ENCODE measurements around the gene COMMD3. TPM values are rescaled to one million over a fixed set of nuclear protein-coding genes. Genes with fewer than 3 reads are reported as not detected.

The COMMD3 gene
- total and polyA plus RNA-seq, 2 donors (not counting 3 experiments of a cell fraction or from before 2014, with no cell fraction given), result 22.5 to 48.9 TPM

GRCh38 chr10:22310928-22311327, 5.3 kb upstream of the COMMD3 start:
- ChIA-PET CTCF (no interaction called here), POLR2A (no interaction called here)
- DNase-seq (ENCODE audit: low read depth, low spot score), result no peak
- Histone ChIP-seq H3K9me1 (replicated peaks; ENCODE audit: control insufficient read depth, extremely low read depth, insufficient read depth, low read length) (no peaks in the 10 kb centered on the region), H3K9ac (replicated peaks; ENCODE audit: extremely low read depth, insufficient read depth, low read length) (no peak overlapping the region), H4K20me1 (replicated peaks; ENCODE audit: control insufficient read depth, extremely low read depth, insufficient read depth, low read length) (no peaks in the 10 kb centered on the region), H3K36me3 (ENCODE audit: control insufficient read depth in 2 of 2, extremely low read depth in 1 of 2, insufficient read depth in 2 of 2, low read length in 2 of 2) (no peaks in the 10 kb centered on the region), H3K4me2 (ENCODE audit: insufficient read depth, low read length) (no peak overlapping the region), H3K9me3 (replicated peaks; ENCODE audit: control insufficient read depth, insufficient read depth, low read length) (no peaks in the 10 kb centered on the region), H3K27me3 (ENCODE audit: control insufficient read depth in 2 of 2, insufficient read depth in 2 of 2, low read length in 2 of 2) (no peaks in the 10 kb centered on the region), H3K27ac (ENCODE audit: insufficient read depth, low read depth, low read length) (no peak overlapping the region), H3K4me3 (replicated peaks in 1 of 3; ENCODE audit: insufficient read depth in 1 of 3, low read depth in 1 of 3, low read length in 3 of 3) (no peak overlapping the region), H3K79me2 (ENCODE audit: control insufficient read depth, insufficient read depth, low read length) (no peaks in the 10 kb centered on the region), H3K4me1 (ENCODE audit: control insufficient read depth, extremely low read depth, insufficient read depth, low read length) (peaks cover 4% of the 10 kb centered on the region), H2AFZ (ENCODE audit: low read depth, low read length) (no peak overlapping the region)
- intact Hi-C loops (cut with micrococcal nuclease) (loop anchor here (10.0 kb wide), 1 partner anchor 404 kb away; the partner anchor contains the start of gene PIP4K2A), dilution Hi-C loops (cut with MboI; ENCODE audit: extremely low pct_ligation_motif_present, low sequenced_read_pairs) (no loop called here)
- no peak for FAIRE-seq
- TF ChIP-seq, protein P1, sequence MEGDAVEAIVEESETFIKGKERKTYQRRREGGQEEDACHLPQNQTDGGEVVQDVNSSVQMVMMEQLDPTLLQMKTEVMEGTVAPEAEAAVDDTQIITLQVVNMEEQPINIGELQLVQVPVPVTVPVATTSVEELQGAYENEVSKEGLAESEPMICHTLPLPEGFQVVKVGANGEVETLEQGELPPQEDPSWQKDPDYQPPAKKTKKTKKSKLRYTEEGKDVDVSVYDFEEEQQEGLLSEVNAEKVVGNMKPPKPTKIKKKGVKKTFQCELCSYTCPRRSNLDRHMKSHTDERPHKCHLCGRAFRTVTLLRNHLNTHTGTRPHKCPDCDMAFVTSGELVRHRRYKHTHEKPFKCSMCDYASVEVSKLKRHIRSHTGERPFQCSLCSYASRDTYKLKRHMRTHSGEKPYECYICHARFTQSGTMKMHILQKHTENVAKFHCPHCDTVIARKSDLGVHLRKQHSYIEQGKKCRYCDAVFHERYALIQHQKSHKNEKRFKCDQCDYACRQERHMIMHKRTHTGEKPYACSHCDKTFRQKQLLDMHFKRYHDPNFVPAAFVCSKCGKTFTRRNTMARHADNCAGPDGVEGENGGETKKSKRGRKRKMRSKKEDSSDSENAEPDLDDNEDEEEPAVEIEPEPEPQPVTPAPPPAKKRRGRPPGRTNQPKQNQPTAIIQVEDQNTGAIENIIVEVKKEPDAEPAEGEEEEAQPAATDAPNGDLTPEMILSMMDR (IDR thresholded peaks at IDR 0.05; ENCODE audit: extremely low read depth in 1 of 2, insufficient read depth in 1 of 2, low read depth in 1 of 2, low read length in 2 of 2), result no peak
- BruUV-seq (replicated peaks), result no TSS peak

DNA sequence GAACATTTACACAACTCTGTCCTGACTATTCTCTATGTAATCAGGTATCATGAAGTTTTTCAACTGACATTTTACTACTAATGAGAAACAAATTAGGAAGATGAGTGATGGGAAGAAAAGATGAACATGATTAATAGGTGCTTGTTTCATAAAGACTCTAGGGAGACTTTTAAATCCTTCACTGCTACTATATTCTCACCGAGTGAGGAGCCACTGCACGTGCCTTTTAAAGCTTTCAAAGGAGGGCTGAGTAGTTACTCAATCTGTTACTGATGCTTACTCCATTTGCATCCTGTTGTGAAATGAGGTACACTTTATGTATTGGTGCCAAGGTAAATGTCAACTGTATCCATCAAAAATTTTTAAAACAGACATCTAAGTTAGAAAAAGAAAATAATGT, 1.3 kb upstream of the COMMD3 start:
- no peaks in the 10 kb centered on the region for H3K79me2 ChIP-seq (ENCODE audit: control insufficient read depth, insufficient read depth, low read length)
- H3K9me3 ChIP-seq (replicated peaks; ENCODE audit: control insufficient read depth, insufficient read depth, low read length), result no peaks in the 10 kb centered on the region
- DNase-seq (ENCODE audit: low read depth, low spot score), result no peak
- H4K20me1 ChIP-seq (replicated peaks; ENCODE audit: control insufficient read depth, extremely low read depth, insufficient read depth, low read length), result no peaks in the 10 kb centered on the region
- intact Hi-C loops (cut with micrococcal nuclease), result loop anchor here (2.0 to 10.0 kb wide), 4 partner anchors 308 to 818 kb away; partner anchors contain the start of genes MSRB2 and PIP4K2A
- peaks cover 13% of the 10 kb centered on the region for H3K4me1 ChIP-seq (ENCODE audit: control insufficient read depth, extremely low read depth, insufficient read depth, low read length)
- no peak for FAIRE-seq
- no peak overlapping the region for H3K27ac ChIP-seq (ENCODE audit: insufficient read depth, low read depth, low read length)
- no peaks in the 10 kb centered on the region for H3K27me3 ChIP-seq (ENCODE audit: control insufficient read depth in 2 of 2, insufficient read depth in 2 of 2, low read length in 2 of 2)
- no peaks in the 10 kb centered on the region for H3K9me1 ChIP-seq (replicated peaks; ENCODE audit: control insufficient read depth, extremely low read depth, insufficient read depth, low read length)
- H3K4me3 ChIP-seq (replicated peaks in 1 of 3; ENCODE audit: insufficient read depth in 1 of 3, low read depth in 1 of 3, low read length in 3 of 3), result no peak overlapping the region
- H3K36me3 ChIP-seq (ENCODE audit: control insufficient read depth in 2 of 2, extremely low read depth in 1 of 2, insufficient read depth in 2 of 2, low read length in 2 of 2), result no peaks in the 10 kb centered on the region
- H3K9ac ChIP-seq (replicated peaks; ENCODE audit: extremely low read depth, insufficient read depth, low read length), result no peak overlapping the region
- no TSS peak for BruUV-seq (replicated peaks)
- dilution Hi-C loops (cut with MboI; ENCODE audit: extremely low pct_ligation_motif_present, low sequenced_read_pairs), result no loop called here
- no peak overlapping the region for H2AFZ ChIP-seq (ENCODE audit: low read depth, low read length)
- TF ChIP-seq GATA2 (IDR thresholded peaks at IDR 0.05; ENCODE audit: insufficient read depth, insufficient read length, low read depth, low read length), result no peak
- no peak for TF ChIP-seq POLR2A (IDR thresholded peaks at IDR 0.05; ENCODE audit: low read depth, low read length)
- TF ChIP-seq, protein P2, sequence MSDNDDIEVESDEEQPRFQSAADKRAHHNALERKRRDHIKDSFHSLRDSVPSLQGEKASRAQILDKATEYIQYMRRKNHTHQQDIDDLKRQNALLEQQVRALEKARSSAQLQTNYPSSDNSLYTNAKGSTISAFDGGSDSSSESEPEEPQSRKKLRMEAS (IDR thresholded peaks at IDR 0.05; ENCODE audit: insufficient read depth, insufficient read length), result no peak
- no peak for TF ChIP-seq MYC (IDR thresholded peaks at IDR 0.05; ENCODE audit: low read depth, low read length)
- TF ChIP-seq, protein P1 (IDR thresholded peaks at IDR 0.05; ENCODE audit: extremely low read depth in 1 of 2, insufficient read depth in 1 of 2, low read depth in 1 of 2, low read length in 2 of 2), result no peak
- no peak for TF ChIP-seq JUN (IDR thresholded peaks at IDR 0.05; ENCODE audit: borderline replicate concordance, insufficient read depth, insufficient read length, low read depth)
- TF ChIP-seq FOS (IDR thresholded peaks at IDR 0.05; ENCODE audit: borderline replicate concordance, insufficient read depth, low read length), result no peak
- TF ChIP-seq POLR2AphosphoS5 (IDR thresholded peaks at IDR 0.05; ENCODE audit: insufficient read depth, low read depth, low read length), result no peak
- TF ChIP-seq EZH2 (IDR thresholded peaks at IDR 0.05; ENCODE audit: borderline replicate concordance, low read depth, low read length, severe bottlenecking), result no peak
- POLR2A ChIA-PET, result no interaction called here
- H3K4me2 ChIP-seq (ENCODE audit: insufficient read depth, low read length), result no peak overlapping the region
- CTCF ChIA-PET, result interaction anchor here (1.2 to 2.7 kb wide), 3 partner anchors 26 to 321 kb away, joined by 3 to 17 read pairs (median 9); no protein-coding TSS in a partner anchor

All from endothelial cell of umbilical vein (primary cell).